Body of pancreas (tissue), 4 donors: ENCODE measurements around the gene RNF166. TPM values are rescaled to one million over a fixed set of nuclear protein-coding genes. Genes with fewer than 3 reads are reported as not detected.

ENCODE experiments used
- ATAC-seq: fragments of 150-250 bp; one replicate; pipeline ENCODE4 v1.9.1; 2016
- DNase-seq, 4 donors: peaks; one replicate each; pipeline ENCODE4 v3.0.0-alpha.2; 2019
- H3K27ac ChIP-seq, 4 donors: fragments of 200-600 bp; sonication (generic); 1 replicate in 3 of 4; 2 replicates in 1 of 4; pipeline versions ENCODE4 v1.5.1 to v1.6.1; 2016 to 2019; ENCODE audit warnings: mild to moderate bottlenecking in 1 of 4, mixed read lengths in 1 of 4, moderate library complexity in 1 of 4
- H3K27me3 ChIP-seq, 2 donors: fragments of 200-600 bp; sonication (generic); one replicate each; pipeline ENCODE4 v1.6.0; 2016; ENCODE audit warnings: mild to moderate bottlenecking in 1 of 2
- H3K36me3 ChIP-seq, 2 donors: fragments of 200-600 bp; sonication (generic); replicated peaks in 1 of 2; 2 replicates each; pipeline ENCODE4 v1.5.1; 2016; ENCODE audit warnings: low read depth in 2 of 2; ENCODE audit not compliant: insufficient read depth in 1 of 2
- H3K4me1 ChIP-seq: fragments of 200-600 bp; sonication (generic); one replicate; pipeline ENCODE4 v1.6.0; 2016
- H3K4me3 ChIP-seq, 2 donors: fragments of 200-600 bp; sonication (generic); 1 replicate in 1 of 2; 2 replicates in 1 of 2; pipeline ENCODE4 v1.5.1; 2016 to 2019
- H3K9me3 ChIP-seq, 3 donors: fragments of 200-600 bp; sonication (generic); 1 replicate in 2 of 3; 2 replicates in 1 of 3; pipeline ENCODE4 v1.5.1; 2016
- POLR2A ChIP-seq, 3 donors: fragments of 450-650 bp; IDR thresholded peaks; one replicate each; pipeline ENCODE4 v1.6.1; 2016; ENCODE audit warnings: antibody characterized with exemption in 3 of 3, mild to moderate bottlenecking in 2 of 3
- WGBS, 2 donors: methylation state at CpG; one replicate each; pipeline ENCODE4 v1.1.5; 2017; 5-methylcytosine and 5-hydroxymethylcytosine counted together
- intact Hi-C: fragments of 100-400 bp; cut with DNase I; formaldehyde crosslinking; loops from one replicate; pipeline ENCODE4 v1.15.1; 2023
- total RNA-seq, 2 donors: library from RNA; depleted of rRNA; stranded (reverse); fragments of >200 nt; gene quantifications; one replicate each; pipeline ENCODE4 v1.1.0, GENCODE V29; 2016
- TF ChIP-seq, protein P1 (sequence below), 7 experiments: fragments of 450-650 bp in 4 of 7; fragments of 200-600 bp in 3 of 7; sonication (generic) in 3 of 7; IDR thresholded peaks; one replicate each; pipeline ENCODE4 v1.5.1; 2016 to 2019; ENCODE audit warnings: antibody characterized with exemption in 7 of 7

Gene RNF166
- total RNA-seq, 2 donors from 2014 or later = 16.6 to 27.7 TPM

DNA sequence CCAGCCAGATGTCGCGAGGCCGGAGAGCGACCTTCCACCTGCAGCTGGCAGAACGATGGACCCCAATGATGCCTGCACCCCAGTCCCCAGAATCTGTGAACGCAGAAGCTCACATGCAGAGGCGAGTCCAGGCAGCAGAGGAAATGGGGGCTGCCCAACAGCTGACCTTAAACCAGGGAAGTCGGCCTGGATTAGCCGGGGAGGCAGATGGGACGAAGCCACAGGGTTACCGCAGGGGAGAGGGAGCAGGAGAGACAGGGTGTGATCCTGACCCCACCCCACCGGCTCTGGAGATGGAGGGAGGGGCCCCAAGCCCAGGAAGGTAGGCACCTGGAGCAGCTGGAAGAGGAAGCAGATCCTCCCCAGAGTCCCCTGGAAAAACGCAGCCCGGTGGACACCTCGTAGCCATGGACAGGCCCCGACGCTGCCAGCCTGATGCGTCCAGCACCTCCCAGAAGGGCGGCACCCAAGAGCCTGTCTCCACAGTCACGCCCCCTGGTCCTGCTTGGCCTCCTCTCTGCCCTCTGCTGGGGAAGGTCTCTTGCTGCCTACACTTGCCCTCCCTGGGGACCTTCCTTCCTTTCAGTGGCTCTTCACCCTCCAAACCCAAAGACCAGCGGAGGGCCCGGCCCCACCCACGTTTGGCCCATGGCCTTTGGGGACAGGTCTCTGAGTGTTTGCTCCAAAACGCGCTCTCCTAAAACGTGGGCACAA is 41.5 kb upstream of the RNF166 start:
- ATAC-seq = peak; percentile 34
- H3K4me1 ChIP-seq = peaks cover 9% of the 10 kb centered on the region
- H3K36me3 ChIP-seq = no peaks in the 10 kb centered on the region
- no peaks in the 10 kb centered on the region for H3K9me3 ChIP-seq
- no peak overlapping the region for H3K4me3 ChIP-seq
- H3K27me3 ChIP-seq = no peaks in the 10 kb centered on the region
- no peak overlapping the region for H3K27ac ChIP-seq
- DNase-seq = peak in 3 of 4 donors; percentile 47 to 60 (median 50)
- no peak for TF ChIP-seq POLR2A (IDR thresholded peaks at IDR 0.05)
- TF ChIP-seq, protein P1, sequence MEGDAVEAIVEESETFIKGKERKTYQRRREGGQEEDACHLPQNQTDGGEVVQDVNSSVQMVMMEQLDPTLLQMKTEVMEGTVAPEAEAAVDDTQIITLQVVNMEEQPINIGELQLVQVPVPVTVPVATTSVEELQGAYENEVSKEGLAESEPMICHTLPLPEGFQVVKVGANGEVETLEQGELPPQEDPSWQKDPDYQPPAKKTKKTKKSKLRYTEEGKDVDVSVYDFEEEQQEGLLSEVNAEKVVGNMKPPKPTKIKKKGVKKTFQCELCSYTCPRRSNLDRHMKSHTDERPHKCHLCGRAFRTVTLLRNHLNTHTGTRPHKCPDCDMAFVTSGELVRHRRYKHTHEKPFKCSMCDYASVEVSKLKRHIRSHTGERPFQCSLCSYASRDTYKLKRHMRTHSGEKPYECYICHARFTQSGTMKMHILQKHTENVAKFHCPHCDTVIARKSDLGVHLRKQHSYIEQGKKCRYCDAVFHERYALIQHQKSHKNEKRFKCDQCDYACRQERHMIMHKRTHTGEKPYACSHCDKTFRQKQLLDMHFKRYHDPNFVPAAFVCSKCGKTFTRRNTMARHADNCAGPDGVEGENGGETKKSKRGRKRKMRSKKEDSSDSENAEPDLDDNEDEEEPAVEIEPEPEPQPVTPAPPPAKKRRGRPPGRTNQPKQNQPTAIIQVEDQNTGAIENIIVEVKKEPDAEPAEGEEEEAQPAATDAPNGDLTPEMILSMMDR (IDR thresholded peaks at IDR 0.05) = peak in 3 of 7 experiments; percentile 34 to 38 (median 35)
- intact Hi-C loops = no loop called here
- 63 to 89% methylated on average over 5 to 26 of the region's 26 CpGs for WGBS, 2 donors

DNA sequence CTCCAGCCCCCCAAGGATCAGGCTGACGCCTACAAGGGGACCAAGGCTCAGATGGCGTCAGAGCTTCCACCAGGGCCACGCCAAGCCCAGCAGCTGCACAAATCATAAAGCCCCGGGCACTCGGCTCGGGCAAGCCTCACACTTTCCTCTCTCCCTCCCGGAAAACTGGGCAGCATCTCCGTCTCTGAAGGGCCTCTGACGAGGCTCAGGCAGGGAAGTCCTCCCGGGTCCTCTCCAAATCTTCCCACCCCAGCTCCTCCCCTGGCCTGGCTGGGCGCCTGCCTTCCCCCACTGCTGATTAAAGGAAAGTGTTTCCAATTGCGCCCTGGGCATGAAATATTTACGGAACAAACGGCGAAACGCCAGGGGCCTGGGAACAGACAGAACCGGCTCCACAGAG is 40.3 kb upstream of the RNF166 start:
- 56 to 62% methylated on average over 15 to 17 of the region's 17 CpGs for WGBS, 2 donors
- intact Hi-C loops = no loop called here
- Histone ChIP-seq H3K4me3 (no peak overlapping the region), H3K4me1 (peaks cover 9% of the 10 kb centered on the region), H3K27me3 (no peaks in the 10 kb centered on the region), H3K36me3 (no peaks in the 10 kb centered on the region), H3K27ac (no peak overlapping the region), H3K9me3 (no peaks in the 10 kb centered on the region)
- TF ChIP-seq POLR2A (IDR thresholded peaks at IDR 0.05) = no peak
- TF ChIP-seq, protein P1 (IDR thresholded peaks at IDR 0.05) = no peak
- DNase-seq = no peak
- ATAC-seq = no peak

DNA sequence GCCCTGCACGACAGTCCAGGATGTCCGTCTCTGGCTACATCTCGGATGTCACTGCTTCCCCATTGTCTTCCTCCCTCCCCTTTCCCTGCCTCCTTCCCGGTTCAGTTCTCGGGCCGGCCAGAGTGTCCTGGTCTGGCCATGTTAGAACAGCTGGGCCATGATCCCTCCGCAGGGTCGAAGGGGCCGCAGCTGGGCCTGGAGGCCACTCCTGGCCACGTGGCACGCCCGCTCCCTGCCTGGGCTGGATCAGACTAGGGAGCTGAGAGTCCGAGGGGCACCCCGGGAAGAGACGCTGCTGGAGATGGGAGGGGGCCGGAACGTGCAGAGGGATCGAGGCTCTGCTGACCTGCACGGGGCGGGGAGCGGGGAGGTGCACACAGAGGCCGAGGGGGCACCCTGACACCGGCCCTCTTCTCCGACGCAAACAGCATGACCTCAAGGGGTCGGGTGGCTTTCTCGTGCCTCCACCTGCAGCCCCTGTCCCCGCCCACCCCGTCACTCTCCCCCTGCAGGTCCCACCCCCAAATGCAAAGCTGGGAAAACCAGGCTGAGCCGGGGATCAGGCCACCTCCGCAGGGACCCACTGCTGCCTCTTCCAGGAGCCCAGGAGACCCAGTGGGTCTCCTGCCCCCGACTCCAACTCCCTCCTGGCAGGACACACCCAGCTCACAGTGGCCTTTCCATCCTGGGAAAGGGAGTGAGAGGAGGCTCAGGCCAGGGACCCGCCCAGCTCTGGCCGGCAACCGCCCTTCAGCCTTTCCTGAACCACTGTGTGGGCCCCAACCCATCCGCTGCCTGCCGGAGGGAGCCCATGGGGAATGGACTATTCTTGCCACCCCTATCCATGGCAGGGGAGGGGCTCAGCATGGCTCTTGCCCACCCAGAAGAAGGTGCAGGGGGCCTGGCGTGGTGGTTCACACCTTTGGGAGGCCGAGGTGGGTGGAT is 38.6 kb upstream of the RNF166 start:
- Histone ChIP-seq H3K9me3 (no peaks in the 10 kb centered on the region), H3K4me3 (no peak overlapping the region), H3K27me3 (no peaks in the 10 kb centered on the region), H3K36me3 (no peaks in the 10 kb centered on the region), H3K27ac (no peak overlapping the region), H3K4me1 (peaks cover 9% of the 10 kb centered on the region)
- intact Hi-C loops = loop anchor here (5.0 kb wide), 1 partner anchor 32 kb away; no protein-coding TSS in a partner anchor
- DNase-seq (no peak), ATAC-seq (no peak)
- TF ChIP-seq POLR2A (IDR thresholded peaks at IDR 0.05) = no peak
- TF ChIP-seq, protein P1 (IDR thresholded peaks at IDR 0.05) = no peak
- 60 to 68% methylated on average over 23 to 36 of the region's 39 CpGs for WGBS, 2 donors

DNA sequence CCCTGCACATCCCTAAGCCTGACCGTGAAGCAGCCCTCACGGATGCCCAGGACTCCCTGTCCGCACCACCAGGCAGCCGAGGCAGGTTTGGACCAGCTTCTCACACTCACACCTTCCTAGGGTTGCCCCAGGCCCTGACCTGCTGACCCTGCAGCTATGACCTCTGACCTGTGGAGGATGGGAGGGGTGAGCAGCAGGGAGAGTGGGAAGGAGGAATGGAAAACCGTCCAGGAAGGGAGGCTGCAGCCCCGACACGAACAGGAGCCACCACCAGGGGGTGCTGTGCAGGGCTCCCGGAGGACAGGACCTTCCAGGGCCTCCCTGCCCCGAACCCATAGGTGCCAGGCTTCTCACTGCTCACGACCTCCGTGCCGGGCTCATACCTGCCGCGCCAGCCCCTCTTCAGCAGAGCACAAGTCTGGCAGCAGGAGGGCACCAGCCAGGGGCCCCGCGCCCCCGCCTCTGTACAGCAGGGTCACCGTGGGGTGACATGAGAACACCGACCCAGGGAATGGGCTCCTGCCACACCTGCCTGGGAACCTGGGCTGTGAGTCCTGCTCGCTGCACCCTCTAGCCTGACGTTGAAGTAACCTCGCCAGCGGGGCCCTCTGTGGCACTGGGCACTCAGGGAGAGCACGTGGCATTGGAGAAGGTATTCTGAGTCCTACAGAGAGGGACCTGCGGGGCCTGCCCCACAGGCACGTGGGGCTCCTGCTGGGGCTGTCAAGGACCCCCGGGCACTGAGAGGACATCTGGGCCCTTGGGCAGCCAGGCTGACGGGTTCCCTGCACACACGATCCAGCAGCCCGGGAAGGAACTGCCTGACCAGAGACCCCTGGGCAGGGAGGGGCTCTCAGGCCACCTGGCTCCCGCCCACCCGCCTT is 37.7 kb upstream of the RNF166 start:
- 42 to 44% methylated on average over 6 to 32 of the region's 32 CpGs for WGBS, 2 donors
- Histone ChIP-seq H3K9me3 (no peaks in the 10 kb centered on the region), H3K27me3 (no peaks in the 10 kb centered on the region), H3K36me3 (no peaks in the 10 kb centered on the region), H3K27ac (no peak overlapping the region), H3K4me3 (no peak overlapping the region), H3K4me1 (peaks cover 9% of the 10 kb centered on the region)
- TF ChIP-seq POLR2A (IDR thresholded peaks at IDR 0.05) = no peak
- TF ChIP-seq, protein P1 (IDR thresholded peaks at IDR 0.05) = peak; percentile 81 to 89 (median 86)
- intact Hi-C loops = loop anchor here (5.0 kb wide), 1 partner anchor 33 kb away; no protein-coding TSS in a partner anchor
- peak; percentile 81 for ATAC-seq
- peak; percentile 77 to 86 (median 84) for DNase-seq
